Tibial nerve (tissue), 4 donors: ENCODE measurements around the gene ATP1B2.

ENCODE experiments used
- CTCF ChIP-seq, 5 experiments: fragments of 200-600 bp in 3 of 5; fragments of 450-650 bp in 2 of 5; sonication (generic) in 3 of 5; IDR thresholded peaks; one replicate each; pipeline ENCODE4 v1.5.1; 2016 to 2019; ENCODE audit warnings: antibody characterized with exemption in 5 of 5, mild to moderate bottlenecking in 3 of 5, moderate library complexity in 2 of 5
- EP300 ChIP-seq, 2 donors: sonication (generic); formaldehyde crosslinking; IDR thresholded peaks; one replicate each; pipeline ENCODE4 v1.6.1; 2017; ENCODE audit warnings: antibody characterized with exemption in 2 of 2, mild to moderate bottlenecking in 1 of 2
- POLR2A ChIP-seq, 2 donors: fragments of 450-650 bp; IDR thresholded peaks; one replicate each; pipeline ENCODE4 v1.6.1; 2017; ENCODE audit warnings: antibody characterized with exemption in 2 of 2, mild to moderate bottlenecking in 2 of 2, moderate library complexity in 2 of 2

DNA sequence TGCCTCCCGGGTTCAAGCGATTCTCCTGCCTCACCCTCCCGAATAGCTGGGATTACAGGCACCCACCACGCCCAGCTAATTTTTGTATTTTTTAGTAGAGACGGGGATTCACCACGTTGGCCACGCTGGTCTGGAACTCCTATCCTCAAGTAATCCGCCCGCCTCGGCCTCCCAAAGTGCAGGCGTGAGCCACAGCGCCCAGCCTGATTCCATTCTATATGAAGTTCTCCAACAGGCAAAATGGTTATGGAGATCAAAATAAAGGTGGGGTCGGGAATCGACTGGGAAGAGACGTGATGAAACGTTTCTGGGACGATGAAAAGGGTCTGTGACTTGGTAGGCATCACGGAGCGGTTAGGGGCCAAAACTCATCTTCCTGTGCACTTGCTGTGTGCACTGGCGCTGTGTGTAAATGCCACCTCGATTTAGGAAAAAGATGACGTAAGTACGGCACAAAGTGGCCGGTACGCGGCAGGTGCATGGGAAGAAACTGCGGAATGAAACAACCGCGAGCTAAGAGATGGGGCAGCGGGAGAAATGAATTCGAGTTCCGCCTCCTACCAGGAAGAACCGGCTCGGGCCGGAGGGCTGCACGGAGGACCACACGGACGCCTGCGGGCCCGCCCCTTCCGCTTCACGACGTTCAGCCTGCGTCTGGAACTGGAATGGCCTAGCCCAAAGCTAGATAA lies 35.0 kb downstream of the ATP1B2 start:
- TF ChIP-seq EP300 (IDR thresholded peaks at IDR 0.05) (peak; percentile 72 to 97), CTCF (IDR thresholded peaks at IDR 0.05) (peak in 1 of 5 experiments; percentile 12), POLR2A (IDR thresholded peaks at IDR 0.05) (peak; percentile 57 to 63)
